H9 (cell line): Measurements from ENCODE around the gene OR6B3. TPM values are rescaled to one million over a fixed set of nuclear protein-coding genes. Genes with fewer than 3 reads are reported as not detected.

Source experiments
- DNase-seq: peaks from one replicate; pipeline ENCODE4 v3.0.0-alpha.2; 2017
- H2AFZ ChIP-seq: one replicate; pipeline ENCODE4 v1.6.1; 2013; ENCODE audit warnings: mild to moderate bottlenecking, low read length, control low read depth, moderate library complexity
- H2AK5ac ChIP-seq: 2 replicates; pipeline ENCODE4 v1.6.1; 2013; ENCODE audit warnings: low read length, control low read depth, mixed read lengths; ENCODE audit not compliant: insufficient read length
- H2BK120ac ChIP-seq: one replicate; pipeline ENCODE4 v1.6.1; 2013; ENCODE audit warnings: low read depth, mild to moderate bottlenecking, low read length, control low read depth, inconsistent platforms; ENCODE audit not compliant: poor library complexity, severe bottlenecking
- H2BK12ac ChIP-seq: 2 replicates; pipeline ENCODE4 v1.6.1; 2013; ENCODE audit warnings: low read length, control low read depth, mixed read lengths, low read depth; ENCODE audit not compliant: insufficient read length
- H2BK15ac ChIP-seq: 2 replicates; pipeline ENCODE4 v1.6.1; 2013; ENCODE audit warnings: low read depth, low read length, control low read depth
- H2BK20ac ChIP-seq: one replicate; pipeline ENCODE4 v1.6.1; 2013; ENCODE audit warnings: low read depth, mild to moderate bottlenecking, low read length, control low read depth, inconsistent platforms; ENCODE audit not compliant: poor library complexity, severe bottlenecking
- H2BK5ac ChIP-seq: 2 replicates; pipeline ENCODE4 v1.6.1; 2013; ENCODE audit warnings: low read length, control low read depth, mixed read lengths; ENCODE audit not compliant: insufficient read length
- H3K14ac ChIP-seq: 2 replicates; pipeline ENCODE4 v1.6.1; 2013; ENCODE audit warnings: low read length, control low read depth; ENCODE audit not compliant: insufficient read depth
- H3K18ac ChIP-seq: 2 replicates; pipeline ENCODE4 v1.6.1; 2013; ENCODE audit warnings: low read depth, mild to moderate bottlenecking, mixed read lengths, low read length, control low read depth; ENCODE audit not compliant: insufficient read length
- H3K23ac ChIP-seq: 2 replicates; pipeline ENCODE4 v1.6.1; 2013; ENCODE audit warnings: low read length, control low read depth, mixed read lengths, low read depth; ENCODE audit not compliant: insufficient read length
- H3K23me2 ChIP-seq: 2 replicates; pipeline ENCODE4 v1.6.1; 2013; ENCODE audit warnings: low read depth, mild to moderate bottlenecking, mixed read lengths, low read length, control low read depth; ENCODE audit not compliant: insufficient read length, poor library complexity, severe bottlenecking
- H3K27ac ChIP-seq: 2 replicates; pipeline ENCODE4 v1.5.1; 2013; ENCODE audit warnings: low read length, control low read depth, mixed read lengths, low read depth; ENCODE audit not compliant: insufficient read length
- H3K27me3 ChIP-seq: 2 replicates; pipeline ENCODE4 v1.6.1; 2013; ENCODE audit warnings: low read length, control low read depth, inconsistent platforms; ENCODE audit not compliant: insufficient read depth
- H3K4ac ChIP-seq: 2 replicates; pipeline ENCODE4 v1.6.1; 2013; ENCODE audit warnings: low read depth, mild to moderate bottlenecking, control low read depth, inconsistent platforms, low read length, moderate library complexity
- H3K4me1 ChIP-seq: 2 replicates; pipeline ENCODE4 v1.6.1; 2013; ENCODE audit warnings: low read length, control low read depth, inconsistent platforms; ENCODE audit not compliant: insufficient read depth
- H3K4me2 ChIP-seq: 2 replicates; pipeline ENCODE4 v1.6.1; 2013; ENCODE audit warnings: low read length, control low read depth, mixed read lengths; ENCODE audit not compliant: insufficient read length, insufficient read depth
- H3K56ac ChIP-seq: 2 replicates; pipeline ENCODE4 v1.6.1; 2013; ENCODE audit warnings: low read depth, mild to moderate bottlenecking, mixed read lengths, low read length, control low read depth; ENCODE audit not compliant: insufficient read length
- H3K79me1 ChIP-seq: 2 replicates; pipeline ENCODE4 v1.6.1; 2013; ENCODE audit warnings: low read depth, mild to moderate bottlenecking, moderate library complexity, low read length, control low read depth, inconsistent platforms; ENCODE audit not compliant: insufficient read depth, poor library complexity, severe bottlenecking
- H3K79me2 ChIP-seq: 2 replicates; pipeline ENCODE4 v1.6.1; 2013; ENCODE audit warnings: low read length, control low read depth, inconsistent platforms; ENCODE audit not compliant: insufficient read depth
- H3K9ac ChIP-seq: 2 replicates; pipeline ENCODE4 v1.6.1; 2013; ENCODE audit warnings: low read length, control low read depth, mixed read lengths; ENCODE audit not compliant: insufficient read length; ENCODE audit errors: extremely low read depth
- H3K9me3 ChIP-seq: one replicate; pipeline ENCODE4 v1.6.1; 2013; ENCODE audit warnings: low read depth, low read length, inconsistent platforms; ENCODE audit not compliant: control insufficient read depth
- H3T11ph ChIP-seq: one replicate; pipeline ENCODE4 v1.6.1; 2013; ENCODE audit warnings: mild to moderate bottlenecking, low read length, control low read depth, inconsistent platforms
- H4K20me1 ChIP-seq: one replicate; pipeline ENCODE4 v1.6.1; 2013; ENCODE audit not compliant: control insufficient read depth, insufficient read length, insufficient read depth
- H4K5ac ChIP-seq: 2 replicates; pipeline ENCODE4 v1.6.1; 2013; ENCODE audit warnings: low read depth, mild to moderate bottlenecking, mixed read lengths, low read length, control low read depth; ENCODE audit not compliant: insufficient read length
- H4K8ac ChIP-seq: replicated peaks from 2 replicates; pipeline ENCODE4 v1.6.1; 2013; ENCODE audit warnings: low read length, control low read depth, mixed read lengths, low read depth; ENCODE audit not compliant: insufficient read length
- H4K91ac ChIP-seq: 2 replicates; pipeline ENCODE4 v1.6.1; 2013; ENCODE audit warnings: low read depth, mild to moderate bottlenecking, moderate library complexity, mixed read lengths, low read length, control low read depth; ENCODE audit not compliant: insufficient read length
- H3K27ac Mint-ChIP-seq, 3 experiments: 2 replicates in 2 of 3; 3 replicates in 1 of 3; pipeline ENCODE4 v1.8.0; 2020 to 2021; ENCODE audit warnings: mixed read lengths in 3 of 3, mild to moderate bottlenecking in 1 of 3, moderate library complexity in 1 of 3
- H3K27me3 Mint-ChIP-seq: 2 replicates; pipeline ENCODE4 v1.8.0; 2021; ENCODE audit warnings: low read depth, mild to moderate bottlenecking, moderate library complexity, mixed read lengths
- H3K36me3 Mint-ChIP-seq, 3 experiments: 2 replicates in 2 of 3; 3 replicates in 1 of 3; pipeline ENCODE4 v1.8.0; 2020 to 2021; ENCODE audit warnings: low read depth in 3 of 3, mixed read lengths in 3 of 3; ENCODE audit not compliant: insufficient read depth in 1 of 3
- H3K4me1 Mint-ChIP-seq, 2 experiments: 2 replicates each; pipeline ENCODE4 v1.8.0; 2020; ENCODE audit warnings: mixed read lengths in 2 of 2
- H3K4me3 Mint-ChIP-seq, 2 experiments: 2 replicates in 1 of 2; 3 replicates in 1 of 2; pipeline ENCODE4 v1.8.0; 2020 to 2021; ENCODE audit warnings: mild to moderate bottlenecking in 2 of 2, mixed read lengths in 2 of 2, moderate library complexity in 1 of 2
- H3K9me3 Mint-ChIP-seq, 2 experiments: 2 replicates in 1 of 2; 3 replicates in 1 of 2; pipeline ENCODE4 v1.8.0; 2020; ENCODE audit warnings: mild to moderate bottlenecking in 2 of 2, mixed read lengths in 2 of 2, moderate library complexity in 1 of 2
- CTCF ChIP-seq: fragments of 200-600 bp; sonication (generic); conservative IDR thresholded peaks from 3 replicates; pipeline ENCODE4 v1.8.0; 2021; ENCODE audit warnings: antibody characterized with exemption, mild to moderate bottlenecking
- WGBS: extraction: QIAGEN DNeasy Blood & Tissue Kit; methylation state at CpG from one replicate; pipeline ENCODE4 v1.1.7; 2013; ENCODE audit warnings: missing lambda C conversion rate, low lambda C conversion rate, mixed read lengths; ENCODE audit not compliant: insufficient read length; ENCODE audit errors: extremely low coverage; 5-methylcytosine and 5-hydroxymethylcytosine counted together
- total RNA-seq: library from RNA; stranded (reverse); gene quantifications from 2 replicates; pipeline ENCODE4 v1.2.1, GENCODE V29; 2021

The OR6B3 gene
- total RNA-seq, 1 experiment from 2014 or later: not detected

GRCh38 chr2:240098349-240098748 lies 45.0 kb upstream of the OR6B3 start:
- no peak overlapping the region for H3K23ac ChIP-seq
- no CpG with 5 or more reads among the region's 2 CpGs for WGBS
- no peaks in the 10 kb centered on the region for H3K36me3 Mint-ChIP-seq
- no peak overlapping the region for H3K56ac ChIP-seq
- no peaks in the 10 kb centered on the region for H4K20me1 ChIP-seq
- H3K4me3 Mint-ChIP-seq: no peak overlapping the region
- H2BK15ac ChIP-seq: no peak overlapping the region
- no peaks in the 10 kb centered on the region for H3K27me3 ChIP-seq
- TF ChIP-seq CTCF: no peak
- no peak overlapping the region for H2BK120ac ChIP-seq
- H3K4me2 ChIP-seq: no peak overlapping the region
- no peak for DNase-seq
- H2BK5ac ChIP-seq: no peak overlapping the region
- no peak overlapping the region for H4K8ac ChIP-seq
- H3K23me2 ChIP-seq: peaks cover 6% of the 10 kb centered on the region
- H3K4ac ChIP-seq: no peak overlapping the region
- H3K79me1 ChIP-seq: no peaks in the 10 kb centered on the region
- H3K27ac Mint-ChIP-seq: no peak overlapping the region
- H2BK20ac ChIP-seq: no peak overlapping the region
- no peak overlapping the region for H4K91ac ChIP-seq
- H3K9ac ChIP-seq: no peak overlapping the region
- no peak overlapping the region for H2AFZ ChIP-seq
- no peak overlapping the region for H3T11ph ChIP-seq
- no peak overlapping the region for H4K5ac ChIP-seq
- H2AK5ac ChIP-seq: no peak overlapping the region
- peaks cover 7 to 12% of the 10 kb centered on the region in 2 experiments for H3K4me1 Mint-ChIP-seq
- H3K14ac ChIP-seq: no peak overlapping the region
- no peak overlapping the region for H3K27ac ChIP-seq
- H3K27me3 Mint-ChIP-seq: peaks cover 58% of the 10 kb centered on the region
- H3K4me1 ChIP-seq: no peaks in the 10 kb centered on the region
- H3K9me3 Mint-ChIP-seq: peaks cover 5 to 8% of the 10 kb centered on the region in 2 experiments; a peak in 3 of 5 replicates
- no peak overlapping the region for H3K18ac ChIP-seq
- no peaks in the 10 kb centered on the region for H3K79me2 ChIP-seq
- H2BK12ac ChIP-seq: no peak overlapping the region
- H3K9me3 ChIP-seq: no peaks in the 10 kb centered on the region
